NT2/D1 (cell line): ENCODE data around the gene MGAT4A.

ENCODE experiments used
- SUZ12 ChIP-seq: IDR thresholded peaks from 2 replicates; pipeline ENCODE4 v1.6.1; 2011; ENCODE audit not compliant: insufficient read length, insufficient read depth; ENCODE audit errors: extremely low read depth
- YY1 ChIP-seq: IDR thresholded peaks from 2 replicates; pipeline ENCODE4 v1.6.1; 2011; ENCODE audit not compliant: insufficient read length, insufficient read depth
- ZNF274 ChIP-seq: IDR thresholded peaks from 2 replicates; pipeline ENCODE4 v1.6.1; 2011; ENCODE audit warnings: mild to moderate bottlenecking, low read depth, low read length

DNA sequence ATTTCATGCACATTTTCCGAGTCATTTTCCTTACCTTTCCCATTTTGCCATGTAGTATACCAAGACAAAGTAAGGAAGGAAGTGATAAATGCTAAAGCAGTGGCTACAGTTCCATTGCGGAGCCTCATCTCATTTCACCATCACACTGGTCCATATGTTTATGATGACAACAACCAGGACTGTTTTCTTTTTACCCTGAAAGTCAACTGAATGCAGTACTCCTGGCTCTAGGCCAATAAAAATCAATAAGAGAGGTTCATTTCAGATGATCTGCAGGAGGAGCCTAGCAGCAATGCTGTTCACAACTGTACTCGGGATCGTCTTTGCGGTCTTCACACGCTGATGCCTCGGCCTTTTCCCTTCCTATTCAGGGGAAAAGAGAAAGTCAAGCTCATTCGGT, 4.7 kb downstream of the MGAT4A start:
- TF ChIP-seq YY1 = no peak
- no peak for TF ChIP-seq SUZ12
- no peak for TF ChIP-seq ZNF274
